Kidney epithelial cell (primary cell): Measurements from ENCODE around the gene TAS2R10. TPM values are rescaled to one million over a fixed set of nuclear protein-coding genes. Genes with fewer than 3 reads are reported as not detected.
"Not testable (repeated sequence)": the region's sequence is repeated elsewhere in the genome, so short reads cannot be mapped to it uniquely, and the experiment has no call there.

Experiments used
- DNase-seq: peaks from one replicate; pipeline ENCODE4 v3.0.0-alpha.2; 2010; ENCODE audit warnings: low read depth
- H3K27me3 ChIP-seq: 2 replicates; pipeline ENCODE4 v1.6.0; 2011; ENCODE audit warnings: low read length; ENCODE audit not compliant: control insufficient read depth, insufficient read depth
- H3K36me3 ChIP-seq: 2 replicates; pipeline ENCODE4 v1.5.1; 2011; ENCODE audit warnings: low read length; ENCODE audit not compliant: control insufficient read depth, insufficient read depth
- H3K4me3 ChIP-seq: 2 replicates; pipeline ENCODE4 v1.5.1; 2011; ENCODE audit warnings: low read depth, mild to moderate bottlenecking, control low read depth, low read length
- CTCF ChIP-seq: IDR thresholded peaks from 2 replicates; pipeline ENCODE4 v1.5.1; 2011; ENCODE audit warnings: mild to moderate bottlenecking, moderate library complexity, low read length, control low read depth, inconsistent platforms; ENCODE audit not compliant: insufficient read depth, poor library complexity, severe bottlenecking
- total RNA-seq: library from RNA; depleted of rRNA; stranded (reverse); fragments of >200 nt; gene quantifications from 2 replicates; pipeline ENCODE4 v1.2.3, GENCODE V29; 2015

Gene TAS2R10
- total RNA-seq, 1 donor from 2014 or later: 0.46 TPM

- Histone ChIP-seq H3K27me3 (no peaks in the 10 kb centered on the region), H3K4me3 (no peak overlapping the region), H3K36me3 (no peaks in the 10 kb centered on the region)
- TF ChIP-seq CTCF: no peak
- DNase-seq: no peak
These were observed 24.4 kb downstream of the TAS2R10 start for GRCh38 chr12:10801741-10802140.

GRCh38 chr12:10794222-10794621, 31.9 kb downstream of the TAS2R10 start:
- H3K27me3 ChIP-seq: no peaks in the 10 kb centered on the region
- H3K36me3 ChIP-seq: no peaks in the 10 kb centered on the region
- no peak overlapping the region for H3K4me3 ChIP-seq
- TF ChIP-seq CTCF: no peak
- DNase-seq: no peak

GRCh38 chr12:10791769-10792168, 34.4 kb downstream of the TAS2R10 start:
- DNase-seq, H3K4me3 ChIP-seq, H3K36me3 ChIP-seq, H3K27me3 ChIP-seq: not testable (repeated sequence)

GRCh38 chr12:10783252-10783651, 42.9 kb downstream of the TAS2R10 start:
- Histone ChIP-seq H3K4me3 (no peak overlapping the region), H3K27me3 (no peaks in the 10 kb centered on the region), H3K36me3 (no peaks in the 10 kb centered on the region)
- DNase-seq: no peak
- no peak for TF ChIP-seq CTCF

DNA sequence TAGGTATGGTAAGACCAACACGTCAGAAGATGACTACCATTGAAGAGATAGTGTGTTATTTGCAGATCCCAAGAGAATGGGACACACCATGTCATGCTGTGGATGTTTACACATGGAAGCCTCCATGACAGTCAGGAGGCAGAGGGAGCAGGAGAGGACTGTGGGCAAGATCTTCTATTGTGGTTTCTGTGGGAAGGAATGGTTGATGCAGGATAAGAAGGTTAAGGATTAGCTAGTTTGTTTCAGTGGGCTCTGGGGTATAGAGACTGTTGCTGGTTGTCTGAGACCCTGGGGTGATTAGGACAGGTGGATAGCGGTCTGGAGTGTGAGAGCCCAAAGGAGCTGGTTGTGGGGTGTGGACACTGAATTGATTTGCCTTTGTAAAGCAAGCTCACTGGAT, 47.1 kb downstream of the TAS2R10 start:
- no peak for DNase-seq
- Histone ChIP-seq H3K36me3 (no peaks in the 10 kb centered on the region), H3K27me3 (no peaks in the 10 kb centered on the region), H3K4me3 (no peak overlapping the region)
- no peak for TF ChIP-seq CTCF

Other genes with a start within 250 kb of the TAS2R10 start
- 21.7 and 31.1 TPM in 2 replicates for gene MAGOHB, start 212.7 kb downstream of the TAS2R10 start, total RNA-seq
- gene STYK1, start 152.3 kb downstream of the TAS2R10 start, total RNA-seq: 1.1 and 1.5 TPM in 2 replicates
- gene YBX3, start 103.0 kb downstream of the TAS2R10 start, total RNA-seq: 307 and 312 TPM in 2 replicates
- gene TAS2R7, start 23.7 kb downstream of the TAS2R10 start, total RNA-seq: not detected in 2 replicates
- gene TAS2R8, start 19.1 kb downstream of the TAS2R10 start, total RNA-seq: 0.08 TPM in 1 of 2 replicates, not detected in the other
- gene TAS2R9, start 16.2 kb downstream of the TAS2R10 start, total RNA-seq: not detected in 2 replicates
- gene PRR4, start 23.1 kb upstream of the TAS2R10 start, total RNA-seq: 0.38 and 0.55 TPM in 2 replicates
- 6.2 and 8.7 TPM in 2 replicates for gene PRH1, start 57.9 kb upstream of the TAS2R10 start, total RNA-seq
- 0.21 and 0.89 TPM in 2 replicates for gene TAS2R13, start 83.2 kb upstream of the TAS2R10 start, total RNA-seq
- not detected in 2 replicates for gene PRH2, start 102.9 kb upstream of the TAS2R10 start, total RNA-seq
- gene TAS2R14, start 112.9 kb upstream of the TAS2R10 start, total RNA-seq: 2.5 and 3.1 TPM in 2 replicates
- gene TAS2R50, start 160.6 kb upstream of the TAS2R10 start, total RNA-seq: 0.41 and 0.96 TPM in 2 replicates
- 0.41 and 1.0 TPM in 2 replicates for gene TAS2R20, start 171.9 kb upstream of the TAS2R10 start, total RNA-seq
- 1.6 TPM in 1 of 2 replicates, not detected in the other for gene TAS2R19, start 196.3 kb upstream of the TAS2R10 start, total RNA-seq
- gene TAS2R31, start 205.0 kb upstream of the TAS2R10 start, total RNA-seq: 0.84 and 2.6 TPM in 2 replicates
- 0.33 and 0.41 TPM in 2 replicates for gene TAS2R46, start 235.9 kb upstream of the TAS2R10 start, total RNA-seq